Activated T-cell treated with anti-CD3 and anti-CD28 coated beads for 24 hours (primary cell): ENCODE measurements around the gene TEX35.

Experiments used
- DNase-seq: peaks from one replicate; pipeline ENCODE4 v3.0.0-alpha.2; 2020; ENCODE audit warnings: low read depth

Gene TEX35

DNA sequence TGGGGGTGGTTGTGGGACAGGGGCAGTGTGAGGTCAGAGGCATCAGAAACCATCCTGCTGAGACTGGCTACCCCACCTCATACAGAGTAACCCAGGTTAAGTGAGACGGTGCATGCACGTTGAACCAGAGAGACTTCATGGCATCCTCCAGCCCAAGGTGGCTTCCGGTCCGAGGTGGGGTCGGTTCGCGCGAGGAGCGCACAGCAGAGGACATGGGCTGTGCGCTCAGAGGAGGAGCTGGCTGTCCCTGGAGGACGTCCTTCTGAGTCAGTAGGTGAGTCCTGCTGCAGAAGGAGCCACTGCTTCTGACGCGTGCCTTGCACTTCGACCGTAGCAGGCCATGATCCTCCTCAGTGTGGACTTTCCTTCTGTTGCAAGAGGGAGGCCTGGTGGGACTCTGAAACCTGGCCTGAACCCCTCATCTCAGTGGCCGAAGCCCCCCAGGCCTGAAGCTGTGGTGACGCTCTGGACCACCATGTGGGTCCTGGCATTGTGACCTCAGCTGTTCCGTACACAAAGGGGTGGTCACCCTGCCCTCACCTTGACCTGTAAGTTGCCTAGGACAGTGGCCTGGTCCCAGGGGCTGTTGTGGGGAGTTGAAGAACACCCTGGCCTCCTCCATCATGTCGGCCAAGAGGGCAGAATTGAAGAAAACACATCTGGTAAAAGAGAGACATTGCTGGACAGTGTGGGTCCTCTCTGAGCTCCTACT lies at the start of gene TEX35:
TEX35 (plus strand) TSS at position 544 of the 712 bp plus-strand sequence; CDS start at position 624, 80 bp downstream.
- no peak for DNase-seq

DNA sequence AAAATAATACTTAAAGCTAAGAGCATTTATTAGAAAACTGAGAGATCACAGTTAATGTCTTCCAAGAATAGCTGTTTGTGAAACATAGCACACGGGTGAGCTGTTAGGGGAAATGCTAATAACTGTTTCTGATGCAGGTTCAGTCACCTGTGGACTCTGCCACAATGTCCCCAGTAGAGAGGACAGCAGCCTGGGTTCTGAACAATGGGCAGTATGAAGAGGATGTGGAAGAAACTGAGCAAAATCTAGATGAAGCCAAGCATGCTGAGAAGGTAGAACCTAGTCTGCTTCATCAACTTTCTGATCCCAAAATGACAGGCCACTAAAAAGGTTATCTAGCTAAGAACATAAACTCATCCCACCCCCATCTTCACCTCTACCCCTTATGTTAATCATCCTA lies 48.8 kb upstream of the TEX35 start:
- DNase-seq, result no peak

DNA sequence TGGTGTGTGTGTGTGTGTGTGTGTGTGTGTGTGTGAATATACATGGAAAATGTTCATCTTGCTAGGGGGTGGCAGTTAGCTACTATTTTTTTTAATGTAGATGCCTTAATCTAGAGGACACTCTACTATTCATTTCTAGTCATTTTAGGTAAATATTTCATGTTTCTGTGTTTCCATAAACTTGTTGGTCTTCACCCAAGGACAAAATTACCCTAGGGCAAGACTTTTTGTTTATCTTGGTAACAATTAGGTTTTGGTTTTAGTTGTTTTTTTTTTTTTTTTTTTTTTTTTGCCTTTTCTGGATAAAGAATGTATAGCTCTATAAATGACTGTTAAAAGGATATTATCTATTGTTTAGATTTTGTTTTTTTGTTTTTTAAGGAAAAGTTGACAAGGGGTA lies 48.3 kb upstream of the TEX35 start:
- no peak for DNase-seq

DNA sequence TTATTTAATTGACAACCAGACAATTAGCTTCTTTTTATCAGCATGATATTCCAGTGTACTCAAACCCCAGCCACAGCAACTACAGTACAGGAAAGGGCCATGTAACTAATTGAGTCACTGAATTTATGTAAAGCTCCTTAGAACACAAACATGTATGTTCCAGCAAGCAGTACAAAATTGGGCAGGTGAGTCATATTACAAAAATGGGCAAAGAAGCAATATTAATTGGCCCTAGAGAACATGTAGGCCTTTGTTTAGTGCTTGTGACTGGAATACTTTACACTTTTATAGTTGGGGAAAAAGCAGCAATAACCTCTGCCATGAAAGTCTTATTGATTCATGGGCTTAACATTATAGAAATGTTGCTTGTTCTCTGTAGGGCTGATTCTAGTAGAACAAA lies 47.9 kb upstream of the TEX35 start:
- DNase-seq, result no peak

DNA sequence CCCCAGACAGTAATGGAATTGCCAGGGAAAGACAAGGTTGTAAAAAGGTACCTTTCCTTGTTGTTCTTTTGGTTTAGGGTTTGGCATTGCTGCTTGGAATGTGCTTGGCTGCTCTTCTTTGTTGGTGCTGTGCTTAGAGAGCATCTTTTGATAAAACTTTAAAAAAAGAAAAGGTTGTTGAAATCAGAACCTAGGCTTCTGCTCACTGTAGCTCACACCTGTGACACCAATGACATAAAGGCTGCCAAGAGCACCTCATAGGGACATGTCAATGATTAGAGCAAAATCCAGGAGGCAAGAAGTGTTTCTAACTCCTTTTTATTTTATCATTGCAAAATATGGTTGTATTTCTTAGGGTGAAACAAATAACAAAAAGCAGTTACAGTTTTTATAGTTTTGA lies 45.1 kb upstream of the TEX35 start:
- no peak for DNase-seq

DNA sequence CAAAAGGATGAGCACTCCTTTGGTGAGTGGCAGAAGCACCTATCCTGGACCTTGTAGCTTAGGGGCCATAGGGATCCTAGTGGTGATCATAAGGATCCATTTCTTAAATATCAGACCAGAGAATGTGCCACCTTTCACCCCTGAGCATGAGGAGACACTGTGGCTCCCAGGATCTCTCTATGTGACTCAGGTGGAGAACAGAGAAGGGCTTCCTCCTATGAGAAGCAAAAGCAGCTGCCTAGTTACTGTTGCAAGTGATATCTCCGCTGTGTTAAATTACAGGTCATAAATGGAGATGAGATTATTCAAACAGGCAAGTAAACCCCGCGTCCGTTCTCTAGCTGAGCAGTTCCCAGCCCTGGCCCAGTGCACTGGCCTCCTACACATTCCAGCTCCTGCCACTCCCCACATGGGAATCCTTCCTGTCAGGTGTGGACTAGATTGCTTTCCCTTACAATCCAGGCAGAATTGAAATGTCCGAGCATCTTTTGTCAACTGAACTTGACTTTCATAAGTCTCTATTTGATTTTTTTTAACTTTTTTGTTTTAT lies 42.4 kb upstream of the TEX35 start:
- DNase-seq, result no peak

DNA sequence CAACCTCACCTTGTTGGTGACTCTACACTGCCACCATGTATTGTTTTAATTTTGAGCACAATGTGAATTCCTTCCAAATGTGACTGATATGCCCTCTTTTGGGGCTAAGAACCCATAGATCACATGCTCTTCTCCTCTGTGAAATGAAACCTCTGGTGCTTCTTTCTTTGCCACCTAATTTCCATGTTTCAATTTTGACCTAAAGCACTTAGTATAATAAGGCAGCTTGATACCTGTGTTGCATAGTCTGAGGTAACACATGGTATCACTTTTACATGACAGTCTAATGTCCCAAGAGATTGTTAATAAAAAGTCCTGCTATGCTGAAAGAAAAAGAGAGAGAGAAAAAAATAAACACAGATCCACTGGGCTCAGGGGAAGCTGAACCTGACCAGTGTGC lies 40.4 kb upstream of the TEX35 start:
- DNase-seq, result no peak

DNA sequence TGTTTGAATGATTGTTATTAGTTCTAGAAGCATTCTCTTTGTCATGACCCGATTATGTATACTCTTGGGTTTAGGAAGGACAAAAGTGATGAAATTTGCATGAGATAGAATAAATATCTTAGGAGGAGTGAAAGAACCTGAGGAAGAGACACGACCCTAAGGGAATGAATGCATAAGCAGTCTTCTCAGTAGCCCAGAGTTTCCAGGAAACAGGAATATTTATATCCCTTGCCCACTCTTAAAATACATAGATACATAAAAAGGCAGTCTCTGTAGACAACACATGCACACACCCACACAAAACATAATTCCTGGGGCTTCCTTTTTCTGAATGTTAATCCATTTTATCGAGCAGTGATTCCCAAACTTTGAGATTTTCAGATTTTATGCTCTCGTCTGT lies 35.5 kb upstream of the TEX35 start:
- DNase-seq, result no peak

DNA sequence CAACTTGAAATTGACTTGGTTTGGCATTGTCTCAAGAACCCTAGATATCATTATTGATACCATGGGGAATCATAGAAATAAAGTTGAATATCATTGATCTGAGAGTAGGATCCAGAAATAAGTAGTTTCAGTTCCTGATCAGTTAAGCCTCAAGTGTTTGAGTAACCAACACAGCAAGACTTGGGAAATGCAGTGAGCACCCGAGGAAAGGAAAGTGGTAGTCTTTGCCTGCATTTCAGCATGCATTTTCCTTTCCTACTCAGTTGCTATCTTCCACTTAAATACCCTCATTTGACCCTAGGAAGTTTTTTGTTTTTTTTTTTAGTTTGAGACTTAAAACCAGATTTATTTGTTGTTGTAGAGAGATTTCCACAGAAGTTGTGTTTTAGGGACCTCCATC lies 35.1 kb upstream of the TEX35 start:
- no peak for DNase-seq

DNA sequence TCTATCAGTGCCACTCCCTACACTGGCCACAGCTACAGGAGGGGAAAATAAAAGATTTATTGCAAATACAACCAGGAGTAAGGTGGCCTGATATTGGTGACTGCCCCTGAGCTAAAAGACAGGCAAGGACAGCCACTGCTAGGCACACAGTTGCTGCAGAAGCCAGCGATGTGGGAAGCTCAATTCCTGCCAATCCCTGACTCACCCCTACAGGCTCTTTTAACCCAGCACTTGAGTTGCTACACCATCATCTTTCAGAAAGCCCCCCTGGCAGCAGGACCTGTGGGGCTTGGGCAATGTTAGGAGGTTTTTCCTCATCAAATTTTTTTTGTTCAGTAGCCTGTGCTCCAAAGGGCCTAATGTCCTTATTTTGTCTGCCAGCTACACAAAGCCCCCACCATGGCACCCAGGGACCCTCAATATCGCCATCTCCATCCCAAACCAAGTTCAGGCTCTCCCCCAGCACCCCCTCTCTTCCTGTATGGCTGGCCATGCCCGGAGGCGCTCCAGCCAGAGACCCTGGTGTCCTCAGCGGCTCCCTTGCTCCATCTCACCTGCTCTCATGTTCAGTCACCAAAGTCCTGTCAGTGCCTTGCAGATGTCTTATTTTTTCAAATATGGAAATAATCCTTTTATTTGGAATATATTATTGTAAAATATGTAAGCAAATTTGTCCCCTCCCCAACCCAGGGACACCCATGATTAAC lies 29.5 kb upstream of the TEX35 start:
- DNase-seq, result no peak

DNA sequence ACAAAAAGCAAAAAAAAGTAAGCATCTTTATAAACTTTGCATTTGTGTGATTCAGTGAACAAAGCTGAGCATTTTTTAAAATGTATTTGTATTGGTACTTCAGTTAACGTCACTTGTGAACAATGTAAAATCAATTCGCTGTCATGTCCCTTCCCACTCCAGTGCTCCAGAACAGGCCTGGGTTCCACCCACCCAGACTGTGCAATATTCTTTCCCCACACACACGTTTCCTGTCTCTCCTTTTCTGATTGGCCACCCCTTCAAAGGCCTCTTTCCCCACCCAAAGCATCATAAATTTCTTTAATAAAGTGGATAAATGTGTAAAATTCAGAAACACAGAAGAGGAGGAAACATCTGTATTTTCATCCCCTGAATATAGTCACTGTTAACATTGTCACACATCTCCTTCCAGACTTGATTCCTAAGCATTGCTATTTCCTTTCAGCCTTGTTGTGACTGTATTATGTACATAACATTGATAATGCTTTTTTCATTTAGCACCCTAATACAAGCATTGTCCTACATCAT lies 28.1 kb upstream of the TEX35 start:
- DNase-seq, result no peak

DNA sequence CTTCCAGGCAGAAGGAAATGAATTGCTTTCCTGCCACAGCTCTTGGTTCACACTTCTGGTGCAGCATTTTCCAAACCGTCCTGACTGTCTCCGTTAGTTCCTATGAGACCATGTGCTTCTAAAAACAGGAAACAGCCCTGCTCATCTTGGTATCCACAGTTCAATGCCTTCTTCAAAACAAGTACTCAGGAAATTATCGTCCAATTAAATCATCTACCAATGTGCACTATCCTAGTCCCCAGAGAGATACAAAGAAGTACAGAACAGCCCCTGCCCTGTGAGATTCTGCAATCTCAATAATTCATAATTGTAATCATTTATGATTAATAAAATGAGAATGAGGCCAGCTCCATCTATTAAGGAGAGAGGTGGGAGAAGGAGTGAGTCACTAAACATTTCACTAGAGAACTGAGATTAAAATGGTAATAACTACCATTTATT lies 27.3 kb upstream of the TEX35 start:
- no peak for DNase-seq

DNA sequence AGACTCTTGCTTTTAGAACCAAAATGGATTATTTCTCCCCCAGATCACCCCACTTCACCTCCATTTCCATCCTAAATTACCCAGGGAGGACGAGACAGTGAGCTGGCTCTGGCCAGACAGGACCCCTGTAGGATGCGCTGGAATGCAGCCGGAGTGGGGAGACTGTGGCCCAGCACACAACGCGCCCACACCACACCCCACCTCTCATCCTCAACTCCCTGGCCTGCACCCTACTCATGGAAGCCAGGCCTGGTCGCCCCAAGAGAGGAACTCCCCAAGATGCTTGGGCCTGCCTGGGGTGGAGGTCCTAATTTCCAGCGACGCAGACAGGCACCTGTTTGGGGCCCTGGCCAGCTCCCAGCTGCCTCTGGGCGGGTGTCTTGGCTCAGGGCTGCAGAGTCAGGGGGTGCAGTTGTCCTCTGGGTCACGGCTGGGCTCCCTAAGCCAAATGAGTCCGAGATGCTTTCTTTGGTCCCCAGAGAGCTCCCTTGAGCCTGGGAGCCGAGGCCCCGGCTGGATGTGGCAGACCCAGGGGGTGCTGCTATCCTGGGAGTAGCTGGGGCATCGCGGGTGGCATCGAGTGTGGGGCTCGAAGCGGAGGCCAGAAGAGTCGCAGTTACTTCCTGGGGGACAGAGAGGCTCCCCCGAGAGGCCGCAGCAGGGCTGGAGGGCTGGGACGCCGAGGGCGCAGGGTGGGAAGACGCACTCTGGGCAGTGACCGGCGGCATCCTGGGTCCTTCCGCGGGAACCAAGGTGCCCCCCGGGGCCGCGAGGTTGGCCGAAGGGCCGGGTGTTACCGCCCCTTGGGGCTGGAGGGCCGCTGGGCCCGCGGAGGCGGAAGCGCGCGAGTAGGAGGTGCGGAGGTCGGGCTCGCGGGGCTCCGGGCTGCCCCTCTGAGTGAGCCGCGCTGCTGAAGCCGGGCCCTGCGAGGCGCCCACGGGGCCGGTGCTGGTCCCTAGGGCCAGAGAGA lies 26.5 kb upstream of the TEX35 start:
- DNase-seq, result no peak

DNA sequence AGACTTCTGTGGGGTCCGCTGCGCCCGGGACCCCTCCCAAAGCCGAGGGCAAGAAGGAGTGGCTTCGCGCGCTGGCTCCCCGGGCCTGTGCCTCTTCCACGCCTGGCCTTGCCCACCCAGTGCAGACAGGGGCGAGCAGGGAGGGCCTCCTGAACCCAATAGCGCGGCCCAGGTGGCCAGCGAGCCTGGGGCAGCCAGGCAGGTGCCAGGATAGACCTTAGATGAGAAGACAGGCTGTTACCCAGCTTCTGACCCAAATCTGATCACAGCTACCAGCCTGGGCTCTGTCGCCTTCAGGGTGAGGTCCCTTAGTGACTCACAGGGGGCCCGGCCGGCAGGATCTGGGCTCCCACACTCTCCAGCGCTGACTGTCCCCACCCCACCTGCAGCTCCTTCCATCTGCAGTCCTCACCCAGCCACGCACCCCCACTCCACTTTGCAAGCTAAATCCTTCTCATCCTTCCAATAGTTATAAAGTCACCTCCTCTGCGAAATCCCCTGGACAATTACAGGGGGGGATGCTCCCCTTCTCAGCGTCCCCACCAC lies 25.8 kb upstream of the TEX35 start:
- no peak for DNase-seq

DNA sequence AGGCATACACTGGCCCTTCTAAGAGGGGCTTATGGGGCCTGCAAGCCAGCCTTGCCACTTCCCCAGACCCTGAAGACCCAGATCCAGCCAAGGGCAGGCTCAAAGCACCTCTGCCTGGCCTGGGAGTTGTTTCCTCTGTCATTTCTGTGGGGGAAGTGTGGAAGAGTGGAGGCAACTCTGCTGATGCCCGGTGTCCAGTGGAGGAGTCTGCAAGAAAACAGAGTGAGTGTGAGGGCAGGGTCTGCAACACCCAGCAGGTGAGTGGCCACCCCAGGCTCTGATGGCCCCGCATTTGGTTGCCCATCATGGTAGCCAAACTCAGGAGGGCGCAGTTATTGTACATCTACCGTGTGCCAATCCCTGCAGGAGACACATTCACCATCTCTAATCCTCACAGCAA lies 24.5 kb upstream of the TEX35 start:
- no peak for DNase-seq

DNA sequence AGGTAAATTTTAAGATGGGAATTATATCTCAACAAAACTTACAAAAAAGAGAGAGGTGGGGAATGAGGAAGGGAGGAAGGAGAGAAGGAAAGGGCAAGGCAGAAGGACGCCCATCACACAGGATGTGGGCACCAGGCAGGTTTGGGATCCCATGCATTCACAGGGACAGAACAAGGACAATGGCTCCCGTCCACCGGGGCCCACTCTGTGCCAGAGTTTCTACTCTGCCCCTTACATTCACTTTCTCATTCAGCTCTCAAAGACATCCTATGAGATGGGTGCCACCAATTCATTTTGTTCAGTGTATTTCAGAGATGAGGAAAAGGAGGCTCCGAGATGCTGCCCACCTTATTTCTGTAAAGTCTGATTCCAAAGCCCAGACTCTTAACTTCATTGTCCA lies 23.5 kb upstream of the TEX35 start:
- DNase-seq, result no peak

DNA sequence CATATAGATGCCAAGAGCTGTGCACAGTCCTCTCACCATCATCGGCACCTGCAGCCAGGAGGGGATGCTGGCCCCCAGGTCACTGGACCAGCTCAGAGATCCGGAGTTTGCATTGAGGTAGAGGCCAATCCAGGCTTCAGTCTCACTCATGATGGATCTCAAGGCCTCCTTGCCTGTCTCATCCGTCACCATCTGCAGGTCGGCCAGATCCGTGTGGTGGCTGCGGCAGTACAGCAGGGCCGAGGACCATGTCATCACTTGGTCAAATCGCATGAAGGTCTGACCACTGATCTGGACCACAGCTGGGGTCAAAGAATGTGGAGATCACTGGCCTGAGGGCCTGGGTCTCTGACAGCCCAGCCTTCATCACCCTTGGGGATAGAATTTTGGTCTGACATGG lies 22.8 kb upstream of the TEX35 start:
- no peak for DNase-seq

DNA sequence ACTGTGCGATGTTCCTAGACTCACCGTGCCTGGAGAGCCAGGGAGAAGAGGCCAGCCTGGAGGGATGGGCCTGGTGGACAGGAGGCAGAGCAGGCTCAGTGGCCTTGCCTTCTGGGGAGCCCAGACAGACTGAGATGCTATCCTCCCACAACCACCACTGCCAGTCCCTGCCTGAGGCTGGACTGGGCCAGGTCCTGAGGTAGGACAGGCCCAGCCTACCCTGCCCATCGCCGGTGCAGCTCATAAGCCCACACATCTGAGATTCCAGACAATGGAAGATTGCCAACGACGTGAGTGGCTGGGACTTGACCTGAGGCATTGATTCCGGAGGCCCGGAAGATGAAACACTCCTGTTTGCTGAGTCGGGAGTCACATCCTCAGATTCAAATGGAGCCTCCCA lies 21.9 kb upstream of the TEX35 start:
- no peak for DNase-seq

DNA sequence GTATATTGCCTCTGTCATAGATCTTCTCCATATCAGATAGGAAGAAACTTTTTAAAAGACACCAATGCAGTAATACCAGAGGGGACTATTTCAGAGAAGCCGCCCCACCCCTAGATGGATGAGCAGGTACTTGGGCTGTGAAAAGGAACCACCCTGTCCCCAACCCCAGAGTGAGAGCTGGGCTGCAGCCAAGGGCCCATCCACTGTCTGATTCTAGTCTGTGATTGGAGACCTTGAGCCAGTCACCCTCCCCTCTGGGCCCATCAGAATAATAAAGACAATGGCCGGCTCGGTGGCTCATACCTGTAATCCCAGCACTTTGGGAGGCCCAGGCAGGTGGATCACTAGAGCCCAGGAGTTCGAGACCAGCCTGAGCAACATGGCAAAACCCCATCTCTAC lies 21.2 kb upstream of the TEX35 start:
- no peak for DNase-seq

DNA sequence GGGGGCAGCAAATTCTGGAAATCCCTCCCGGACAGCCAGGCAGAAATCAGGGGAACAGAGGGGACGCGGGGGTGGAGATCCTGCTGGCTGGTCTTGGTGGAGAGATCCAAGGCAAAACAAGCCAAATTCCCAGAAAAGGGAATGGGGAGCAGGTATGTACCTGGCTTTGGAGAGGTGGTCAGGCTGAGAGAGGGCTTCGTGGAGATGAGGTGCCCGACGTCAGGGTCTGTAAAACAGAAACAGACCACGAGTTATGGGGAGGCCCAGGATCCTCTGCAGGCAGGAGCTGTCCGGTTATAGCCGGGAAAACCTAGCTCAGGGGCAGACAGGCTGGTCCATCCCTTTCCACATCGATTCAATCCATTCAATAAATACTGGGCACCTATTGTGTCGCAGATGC lies 20.6 kb upstream of the TEX35 start:
- no peak for DNase-seq

DNA sequence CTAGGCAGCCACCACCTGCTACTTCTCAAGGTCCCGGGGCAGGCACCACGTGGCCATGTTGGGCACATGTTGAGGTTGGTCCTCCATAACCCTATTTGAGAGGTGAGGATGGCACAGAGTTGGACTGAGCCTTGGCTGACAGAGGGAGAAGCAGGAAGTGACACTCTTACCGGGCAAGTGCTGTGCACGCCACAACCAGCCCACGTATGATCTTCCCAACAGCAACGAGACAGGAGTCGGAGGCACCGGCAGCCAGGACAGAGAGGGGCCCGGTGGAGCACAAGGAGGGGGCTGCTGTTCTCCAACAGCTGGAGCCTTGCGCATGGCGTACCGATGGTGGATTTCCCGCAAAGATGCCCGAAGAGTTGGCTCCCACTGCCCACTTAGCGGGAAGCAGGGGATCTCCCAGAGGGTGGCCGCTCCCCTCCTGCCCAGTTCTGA lies 19.6 kb upstream of the TEX35 start:
- DNase-seq, result no peak

DNA sequence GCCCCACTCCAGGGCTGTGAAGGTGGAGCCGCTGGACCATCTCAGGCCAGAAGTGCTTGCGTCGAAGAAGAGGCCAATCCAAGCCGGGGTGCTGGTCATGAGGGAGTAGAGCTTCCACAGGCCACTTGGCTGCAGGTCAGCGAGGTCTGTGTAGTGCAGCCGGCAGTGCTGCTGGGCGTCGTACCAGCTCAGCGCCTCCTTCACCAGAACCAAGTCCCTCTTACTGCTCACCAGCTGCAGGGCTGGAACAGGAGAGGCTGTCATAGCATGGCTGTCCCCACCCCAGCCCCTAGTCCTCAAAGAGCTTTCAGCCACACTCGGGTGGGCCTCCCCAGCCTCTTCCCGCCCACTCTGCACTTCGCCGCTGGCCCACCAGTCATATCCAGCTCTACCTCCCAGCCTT lies 18.3 kb upstream of the TEX35 start:
- DNase-seq, result no peak
